22Rv1 (cell line): ENCODE measurements around the gene MALSU1.

Experiments used
- H3K27ac ChIP-seq: fragments of 450-650 bp; 2 replicates; pipeline ENCODE4 v1.5.1; 2017
- CTCF ChIP-seq: fragments of 450-650 bp; IDR thresholded peaks from 2 replicates; pipeline ENCODE4 v1.5.1; 2017; ENCODE audit warnings: mild to moderate bottlenecking
- ZFX ChIP-seq: fragments of 450-650 bp; IDR thresholded peaks from 2 replicates; pipeline ENCODE4 v1.6.1; 2017; ENCODE audit warnings: antibody characterized with exemption, borderline replicate concordance

The MALSU1 gene

GRCh38 chr7:23335621-23336020, 36.5 kb downstream of the MALSU1 start:
- TF ChIP-seq CTCF (no peak), ZFX (no peak)
- H3K27ac ChIP-seq, result no peak overlapping the region

GRCh38 chr7:23336086-23336485, 36.9 kb downstream of the MALSU1 start:
- no peak for TF ChIP-seq ZFX
- no peak for TF ChIP-seq CTCF
- no peak overlapping the region for H3K27ac ChIP-seq

GRCh38 chr7:23336799-23337283, 37.7 kb downstream of the MALSU1 start:
- H3K27ac ChIP-seq, result no peak overlapping the region
- TF ChIP-seq CTCF, result no peak

- no peak overlapping the region for H3K27ac ChIP-seq
Observed at GRCh38 chr7:23337374-23337773, 38.2 kb downstream of the MALSU1 start.

GRCh38 chr7:23338439-23338838, 39.3 kb downstream of the MALSU1 start:
- TF ChIP-seq ZFX (no peak), CTCF (no peak)
- no peak overlapping the region for H3K27ac ChIP-seq

More at GRCh38 chr7:23337374-23337773, 38.2 kb downstream of the MALSU1 start:
- TF ChIP-seq ZFX, result no peak
- TF ChIP-seq CTCF, result no peak

- H3K27ac ChIP-seq, result no peak overlapping the region
- TF ChIP-seq CTCF, result no peak
- no peak for TF ChIP-seq ZFX
Observed at GRCh38 chr7:23338863-23339262, 39.7 kb downstream of the MALSU1 start.

GRCh38 chr7:23341846-23342598, 42.9 kb downstream of the MALSU1 start:
- TF ChIP-seq ZFX (no peak), CTCF (no peak)
- no peak overlapping the region for H3K27ac ChIP-seq
